MM.1S (cell line): ENCODE measurements around the gene XRCC3.

ENCODE experiments used
- DNase-seq: peaks from one replicate; pipeline ENCODE4 v3.0.0-alpha.2; 2015
- H2AFZ ChIP-seq: fragments of 300-600 bp; sonication (generic); 2 replicates; pipeline ENCODE4 v1.6.0; 2016; ENCODE audit warnings: antibody characterized with exemption, low read length
- H3F3A ChIP-seq: fragments of 300-600 bp; sonication (generic); 2 replicates; pipeline ENCODE4 v1.6.1; 2016; ENCODE audit warnings: mild to moderate bottlenecking, antibody characterized with exemption, low read length, moderate library complexity, mixed read lengths; ENCODE audit not compliant: insufficient read depth
- H3K27ac ChIP-seq: fragments of 300-600 bp; sonication (generic); 2 replicates; pipeline ENCODE4 v1.5.1; 2016; ENCODE audit warnings: mild to moderate bottlenecking, low read length
- H3K27me3 ChIP-seq: fragments of 300-600 bp; sonication (generic); replicated peaks from 2 replicates; pipeline ENCODE4 v1.6.0; 2016; ENCODE audit warnings: low read length; ENCODE audit not compliant: insufficient read depth
- H3K36me3 ChIP-seq: fragments of 300-600 bp; sonication (generic); replicated peaks from 2 replicates; pipeline ENCODE4 v1.6.1; 2016; ENCODE audit warnings: mild to moderate bottlenecking, low read length, mixed read lengths; ENCODE audit not compliant: insufficient read depth
- H3K4me1 ChIP-seq: fragments of 300-600 bp; sonication (generic); 2 replicates; pipeline ENCODE4 v1.6.1; 2016; ENCODE audit warnings: low read length, mixed read lengths
- H3K4me2 ChIP-seq: fragments of 300-600 bp; sonication (generic); 2 replicates; pipeline ENCODE4 v1.6.0; 2016; ENCODE audit warnings: low read depth, low read length
- H3K4me3 ChIP-seq: fragments of 300-600 bp; sonication (generic); 2 replicates; pipeline ENCODE4 v1.5.1; 2016; ENCODE audit warnings: low read length, mixed read lengths
- H3K79me2 ChIP-seq: fragments of 300-600 bp; sonication (generic); 2 replicates; pipeline ENCODE4 v1.6.1; 2016; ENCODE audit warnings: mixed run types, low read length, mixed read lengths
- H3K9ac ChIP-seq: fragments of 300-600 bp; sonication (generic); 2 replicates; pipeline ENCODE4 v1.6.1; 2016; ENCODE audit warnings: low read length, mixed read lengths
- H3K9me2 ChIP-seq: fragments of 300-600 bp; sonication (generic); replicated peaks from 2 replicates; pipeline ENCODE4 v1.6.1; 2016; ENCODE audit warnings: mild to moderate bottlenecking, low read length, mixed read lengths; ENCODE audit not compliant: insufficient read depth
- H3K9me3 ChIP-seq: fragments of 300-600 bp; sonication (generic); replicated peaks from 2 replicates; pipeline ENCODE4 v1.6.1; 2016; ENCODE audit warnings: mild to moderate bottlenecking, low read length, mixed read lengths; ENCODE audit not compliant: insufficient read depth
- H4K20me1 ChIP-seq: fragments of 300-600 bp; sonication (generic); 2 replicates; pipeline ENCODE4 v1.6.1; 2016; ENCODE audit warnings: mild to moderate bottlenecking, low read length, moderate library complexity, mixed read lengths; ENCODE audit not compliant: insufficient read depth
- CTCF ChIP-seq: fragments of 300-600 bp; sonication (generic); IDR thresholded peaks from 2 replicates; pipeline ENCODE4 v1.5.1; 2016; ENCODE audit warnings: antibody characterized with exemption, low read length, mixed read lengths
- EZH2 ChIP-seq: fragments of 300-600 bp; sonication (generic); optimal IDR thresholded peaks from 2 replicates; pipeline ENCODE3; 2017; ENCODE audit warnings: low read depth, mild to moderate bottlenecking, antibody characterized with exemption, low read length, mixed read lengths
- EZH2phosphoT487 ChIP-seq: fragments of 300-600 bp; sonication (generic); IDR thresholded peaks from 2 replicates; pipeline ENCODE4 v1.6.1; 2018; ENCODE audit warnings: antibody characterized with exemption, low read length

The XRCC3 gene

DNA sequence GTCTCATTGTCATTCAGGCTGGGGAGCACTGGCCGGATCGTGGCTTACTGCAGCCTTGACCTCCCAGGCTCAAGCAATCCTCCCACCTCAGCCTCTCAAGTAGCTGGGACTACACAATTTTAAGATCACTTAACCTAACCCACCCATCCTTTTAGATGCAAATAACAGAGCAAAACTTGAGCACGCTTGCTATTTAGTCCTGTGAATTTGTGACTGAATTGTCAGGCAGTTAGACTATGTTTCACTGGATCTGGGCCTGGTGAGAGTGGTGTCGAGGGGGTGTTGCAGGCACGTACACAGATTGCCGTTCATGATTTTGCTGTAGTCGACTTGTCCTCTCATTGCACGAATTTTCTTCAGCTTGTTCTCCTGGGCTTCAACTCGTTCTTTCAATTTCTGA is 38.5 kb upstream of the XRCC3 start:
- no peak overlapping the region for H2AFZ ChIP-seq
- H3F3A ChIP-seq: no peaks in the 10 kb centered on the region
- H3K79me2 ChIP-seq: no peaks in the 10 kb centered on the region
- TF ChIP-seq EZH2 (no peak), CTCF (no peak), EZH2phosphoT487 (no peak)
- no peak overlapping the region for H3K4me3 ChIP-seq
- H3K4me1 ChIP-seq: peaks cover 2% of the 10 kb centered on the region
- no peak overlapping the region for H3K9ac ChIP-seq
- H3K27ac ChIP-seq: no peak overlapping the region
- no peak overlapping the region for H3K4me2 ChIP-seq
- DNase-seq: no peak
- H3K9me2 ChIP-seq: no peaks in the 10 kb centered on the region
- no peaks in the 10 kb centered on the region for H3K27me3 ChIP-seq
- no peaks in the 10 kb centered on the region for H4K20me1 ChIP-seq
- H3K9me3 ChIP-seq: no peaks in the 10 kb centered on the region
- H3K36me3 ChIP-seq: no peaks in the 10 kb centered on the region

DNA sequence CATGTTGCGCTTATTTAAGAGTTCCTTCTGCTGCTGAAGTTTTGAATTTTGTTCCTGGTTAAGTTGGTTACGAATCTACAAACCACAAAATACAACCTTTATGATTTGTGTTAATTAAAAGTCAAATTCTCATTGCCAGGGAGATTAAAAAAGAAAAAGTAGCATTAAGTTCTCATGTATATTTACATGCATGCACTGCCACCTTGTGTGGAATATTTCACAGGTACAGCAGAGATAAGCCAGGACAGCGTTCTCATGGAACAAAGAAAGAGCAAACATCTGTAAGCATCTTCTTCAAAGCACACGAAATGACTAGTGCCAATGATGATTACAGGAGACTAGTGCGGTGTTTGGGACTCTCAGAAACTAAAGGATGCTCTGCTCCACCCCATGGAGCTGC is 34.6 kb upstream of the XRCC3 start:
- H3K9me2 ChIP-seq: no peaks in the 10 kb centered on the region
- H3K27me3 ChIP-seq: no peaks in the 10 kb centered on the region
- no peak overlapping the region for H3K4me2 ChIP-seq
- H3K9ac ChIP-seq: no peak overlapping the region
- TF ChIP-seq CTCF (no peak), EZH2 (no peak), EZH2phosphoT487 (no peak)
- H4K20me1 ChIP-seq: no peaks in the 10 kb centered on the region
- H2AFZ ChIP-seq: no peak overlapping the region
- no peak overlapping the region for H3K4me3 ChIP-seq
- DNase-seq: no peak
- H3F3A ChIP-seq: no peaks in the 10 kb centered on the region
- H3K36me3 ChIP-seq: no peaks in the 10 kb centered on the region
- H3K27ac ChIP-seq: no peak overlapping the region
- H3K4me1 ChIP-seq: peaks cover 11% of the 10 kb centered on the region
- no peaks in the 10 kb centered on the region for H3K9me3 ChIP-seq
- H3K79me2 ChIP-seq: no peaks in the 10 kb centered on the region

GRCh38 chr14:103749452-103749851 is 34.2 kb upstream of the XRCC3 start:
- Histone ChIP-seq H4K20me1 (no peaks in the 10 kb centered on the region), H3K27me3 (no peaks in the 10 kb centered on the region), H3K79me2 (no peaks in the 10 kb centered on the region), H2AFZ (no peak overlapping the region), H3K9me2 (no peaks in the 10 kb centered on the region), H3K4me3 (no peak overlapping the region), H3K27ac (no peak overlapping the region), H3K9ac (no peak overlapping the region), H3K4me2 (no peak overlapping the region), H3K9me3 (no peaks in the 10 kb centered on the region), H3K4me1 (peaks cover 11% of the 10 kb centered on the region), H3K36me3 (no peaks in the 10 kb centered on the region), H3F3A (no peaks in the 10 kb centered on the region)
- DNase-seq: no peak
- TF ChIP-seq EZH2 (no peak), CTCF (no peak), EZH2phosphoT487 (no peak)

DNA sequence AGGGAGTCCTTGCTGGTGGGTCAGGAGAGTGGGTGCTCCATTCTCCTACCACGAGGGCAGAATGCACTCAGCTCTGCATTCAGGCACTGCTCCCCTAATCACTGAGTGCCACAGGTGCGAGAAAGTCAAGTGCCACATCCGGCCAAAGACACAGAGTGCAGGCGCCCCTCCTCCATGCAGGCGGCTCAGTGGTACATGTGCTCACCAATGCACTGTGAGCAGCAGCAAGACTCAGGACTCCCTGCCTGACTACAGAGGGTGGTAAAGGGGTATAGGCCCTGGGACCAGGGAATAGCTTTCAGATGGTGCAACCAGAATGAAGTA is 33.2 kb upstream of the XRCC3 start:
- TF ChIP-seq CTCF: no peak
- no peak for TF ChIP-seq EZH2
- no peak for TF ChIP-seq EZH2phosphoT487
- Histone ChIP-seq H4K20me1 (no peaks in the 10 kb centered on the region), H3F3A (no peaks in the 10 kb centered on the region), H3K9ac (no peak overlapping the region), H3K9me2 (no peaks in the 10 kb centered on the region), H3K27me3 (no peaks in the 10 kb centered on the region), H3K27ac (no peak overlapping the region), H3K4me3 (no peak overlapping the region), H3K4me1 (peaks cover 11% of the 10 kb centered on the region), H3K9me3 (no peaks in the 10 kb centered on the region), H3K79me2 (no peaks in the 10 kb centered on the region), H3K36me3 (no peaks in the 10 kb centered on the region), H3K4me2 (peak overlapping the region; percentile 8; the same call in 1 of the 2 replicates), H2AFZ (peak overlapping the region; percentile 51; the same call in 1 of the 2 replicates)
- peak; percentile 76 for DNase-seq
